IMR-90 (cell line): Measurements from ENCODE around the gene CCDC182. TPM values are rescaled to one million over a fixed set of nuclear protein-coding genes. Genes with fewer than 3 reads are reported as not detected.

Experiments used
- ATAC-seq: fragments of 200-7000 bp; cut with Tn5 transposase; 2 replicates; pipeline ENCODE4 v1.9.1; 2020; ENCODE audit warnings: low read depth, mild to moderate bottlenecking, moderate library complexity
- BruUV-seq: library from RNA; stranded (reverse); fragments of 400-500 nt; replicated peaks from 2 replicates; lab custom pipeline; 2021; lab: Mats Ljungman, UMichigan
- CTCF ChIA-PET: fragments of 300-600 bp; formaldehyde crosslinking; extraction: SDS; loops from one replicate; lab custom pipeline; 2021; ENCODE audit warnings: antibody characterized with exemption; lab: Yijun Ruan, JAX
- POLR2A ChIA-PET: fragments of 300-600 bp; sonication (Branson Sonifier 250); formaldehyde crosslinking; loops from one replicate; lab custom pipeline; 2022; ENCODE audit warnings: antibody characterized with exemption; ENCODE audit not compliant: unreplicated experiment; lab: Charles Lee
- DNase-seq: peaks from one replicate; pipeline ENCODE4 v3.0.0; 2013
- H2AFZ ChIP-seq: replicated peaks from 2 replicates; pipeline ENCODE3; 2013; ENCODE audit warnings: low read length, mild to moderate bottlenecking; ENCODE audit not compliant: poor library complexity
- H2AK5ac ChIP-seq: 2 replicates; pipeline ENCODE4 v1.6.1; 2013; ENCODE audit warnings: low read depth, low read length, inconsistent platforms
- H2AK9ac ChIP-seq: replicated peaks from 2 replicates; pipeline ENCODE3; 2013; ENCODE audit warnings: mild to moderate bottlenecking, low read depth, low read length, moderate library complexity; ENCODE audit not compliant: poor library complexity
- H2BK120ac ChIP-seq: 2 replicates; pipeline ENCODE4 v1.6.1; 2013; ENCODE audit warnings: low read depth, low read length, inconsistent platforms
- H2BK15ac ChIP-seq: 3 replicates; pipeline ENCODE4 v1.6.1; 2013; ENCODE audit warnings: low read depth, low read length, inconsistent platforms
- H2BK20ac ChIP-seq: 2 replicates; pipeline ENCODE4 v1.6.1; 2013; ENCODE audit warnings: low read depth, mild to moderate bottlenecking, inconsistent platforms, low read length, moderate library complexity
- H2BK5ac ChIP-seq: 2 replicates; pipeline ENCODE4 v1.6.1; 2013; ENCODE audit warnings: mild to moderate bottlenecking, low read depth, low read length, inconsistent platforms; ENCODE audit not compliant: poor library complexity, severe bottlenecking
- H3K14ac ChIP-seq: replicated peaks from 2 replicates; pipeline ENCODE4 v1.6.1; 2013; ENCODE audit warnings: low read depth, low read length, inconsistent platforms
- H3K18ac ChIP-seq: 2 replicates; pipeline ENCODE4 v1.6.1; 2013; ENCODE audit warnings: low read depth, low read length, control low read depth
- H3K23ac ChIP-seq: 2 replicates; pipeline ENCODE4 v1.6.1; 2013; ENCODE audit warnings: low read depth, low read length, inconsistent platforms
- H3K27ac ChIP-seq: 2 replicates; pipeline ENCODE4 v1.5.1; 2013; ENCODE audit warnings: mild to moderate bottlenecking, control low read depth, low read length; ENCODE audit not compliant: insufficient read depth
- H3K27me3 ChIP-seq: 2 replicates; pipeline ENCODE4 v1.6.1; 2013; ENCODE audit warnings: low read length; ENCODE audit not compliant: control insufficient read depth, insufficient read depth
- H3K36me3 ChIP-seq: 2 replicates; pipeline ENCODE4 v1.6.1; 2013; ENCODE audit warnings: low read length, mixed read lengths; ENCODE audit not compliant: control insufficient read depth, insufficient read depth
- H3K4ac ChIP-seq: 2 replicates; pipeline ENCODE4 v1.6.1; 2013; ENCODE audit warnings: low read depth, low read length, inconsistent platforms
- H3K4me1 ChIP-seq: 2 replicates; pipeline ENCODE4 v1.6.1; 2013; ENCODE audit warnings: low read length, mixed read lengths; ENCODE audit not compliant: control insufficient read depth, insufficient read depth
- H3K4me2 ChIP-seq: 2 replicates; pipeline ENCODE4 v1.6.1; 2013; ENCODE audit warnings: low read depth, mild to moderate bottlenecking, control low read depth, low read length, moderate library complexity
- H3K4me3 ChIP-seq: 2 replicates; pipeline ENCODE4 v1.5.1; 2013; ENCODE audit warnings: low read depth, mild to moderate bottlenecking, control low read depth, low read length, moderate library complexity; ENCODE audit not compliant: insufficient read depth
- H3K56ac ChIP-seq: 2 replicates; pipeline ENCODE4 v1.6.1; 2013; ENCODE audit warnings: low read length, inconsistent platforms; ENCODE audit not compliant: insufficient read depth; ENCODE audit errors: extremely low read depth
- H3K79me1 ChIP-seq, 2 experiments: 2 replicates each; pipeline ENCODE4 v1.6.1; 2013; ENCODE audit warnings: low read length in 2 of 2, inconsistent platforms in 1 of 2, low read depth in 1 of 2
- H3K9ac ChIP-seq: 2 replicates; pipeline ENCODE4 v1.6.1; 2013; ENCODE audit warnings: low read depth, low read length, control low read depth
- H3K9me1 ChIP-seq: 2 replicates; pipeline ENCODE4 v1.6.1; 2013; ENCODE audit warnings: low read length, inconsistent platforms; ENCODE audit not compliant: insufficient read depth
- H3K9me3 ChIP-seq: 2 replicates; pipeline ENCODE4 v1.6.1; 2013; ENCODE audit warnings: low read length; ENCODE audit not compliant: control insufficient read depth, insufficient read depth
- H4K20me1 ChIP-seq: 2 replicates; pipeline ENCODE4 v1.6.1; 2013; ENCODE audit warnings: low read length, inconsistent platforms; ENCODE audit not compliant: insufficient read depth
- H4K5ac ChIP-seq: 2 replicates; pipeline ENCODE4 v1.6.1; 2013; ENCODE audit warnings: mild to moderate bottlenecking, low read depth, low read length, control low read depth
- H4K8ac ChIP-seq, 2 experiments: 2 replicates each; pipeline ENCODE4 v1.6.1; 2013; ENCODE audit warnings: low read depth in 2 of 2, low read length in 2 of 2, control low read depth in 1 of 2, inconsistent platforms in 1 of 2
- H4K91ac ChIP-seq: 2 replicates; pipeline ENCODE4 v1.6.1; 2013; ENCODE audit warnings: low read depth, low read length, inconsistent platforms; ENCODE audit not compliant: insufficient read depth
- BHLHE40 ChIP-seq: fragments of 150-350 bp; IDR thresholded peaks from 2 replicates; pipeline ENCODE4 v1.6.1; 2016; ENCODE audit warnings: mild to moderate bottlenecking, low read depth, low read length
- CEBPB ChIP-seq: IDR thresholded peaks from 2 replicates; pipeline ENCODE4 v1.6.1; 2012; ENCODE audit warnings: low read depth, low read length, improper control_type of control experiment
- CHD1 ChIP-seq: IDR thresholded peaks from 2 replicates; pipeline ENCODE4 v1.6.1; 2012; ENCODE audit warnings: low read depth, low read length, improper control_type of control experiment
- CTCF ChIP-seq: conservative IDR thresholded peaks from 2 replicates; pipeline ENCODE4 v1.5.1; 2012; ENCODE audit warnings: mild to moderate bottlenecking, low read depth, low read length, improper control_type of control experiment
- ELK1 ChIP-seq: fragments of 150-350 bp; IDR thresholded peaks from 2 replicates; pipeline ENCODE4 v1.6.1; 2016; ENCODE audit warnings: low read depth, mild to moderate bottlenecking, low read length, moderate library complexity, borderline replicate concordance
- FOS ChIP-seq: fragments of 150-350 bp; IDR thresholded peaks from 2 replicates; pipeline ENCODE4 v1.6.1; 2016; ENCODE audit warnings: low read depth, low read length
- MAFK ChIP-seq: IDR thresholded peaks from 2 replicates; pipeline ENCODE4 v1.6.1; 2012; ENCODE audit warnings: low read depth, low read length, improper control_type of control experiment
- MAZ ChIP-seq: IDR thresholded peaks from 2 replicates; pipeline ENCODE4 v1.6.1; 2012; ENCODE audit warnings: low read depth, mild to moderate bottlenecking, low read length, improper control_type of control experiment, moderate library complexity, borderline replicate concordance
- MXI1 ChIP-seq: IDR thresholded peaks from 2 replicates; pipeline ENCODE4 v1.6.1; 2012; ENCODE audit warnings: low read depth, mild to moderate bottlenecking, low read length, moderate library complexity, borderline replicate concordance
- NFE2L2 ChIP-seq: fragments of 150-350 bp; IDR thresholded peaks from 2 replicates; pipeline ENCODE4 v1.6.1; 2016; ENCODE audit warnings: low read depth, mild to moderate bottlenecking, low read length
- POLR2A ChIP-seq: IDR thresholded peaks from 2 replicates; pipeline ENCODE4 v1.6.1; 2012; ENCODE audit warnings: mild to moderate bottlenecking, low read depth, low read length
- RAD21 ChIP-seq: IDR thresholded peaks from 2 replicates; pipeline ENCODE4 v1.6.1; 2012; ENCODE audit warnings: low read length, improper control_type of control experiment
- RCOR1 ChIP-seq: IDR thresholded peaks from 2 replicates; pipeline ENCODE4 v1.6.1; 2012; ENCODE audit warnings: mild to moderate bottlenecking, low read length, improper control_type of control experiment; ENCODE audit not compliant: insufficient replicate concordance
- RFX5 ChIP-seq: IDR thresholded peaks from 2 replicates; pipeline ENCODE4 v1.8.0; 2012; ENCODE audit warnings: low read depth, mild to moderate bottlenecking, low read length, moderate library complexity
- SMC3 ChIP-seq: fragments of 150-350 bp; IDR thresholded peaks from 2 replicates; pipeline ENCODE4 v1.6.1; 2016; ENCODE audit warnings: low read depth, mild to moderate bottlenecking, antibody characterized with exemption, low read length, moderate library complexity
- USF2 ChIP-seq: fragments of 150-350 bp; IDR thresholded peaks from 2 replicates; pipeline ENCODE4 v1.6.1; 2017; ENCODE audit warnings: mild to moderate bottlenecking, antibody characterized with exemption, low read length, low read depth
- WGBS, 2 experiments: methylation state at CpG; one replicate each; pipeline versions ENCODE4 v1.1.5 to v1.1.7; 2013; ENCODE audit warnings: missing lambda C conversion rate in 2 of 2; ENCODE audit not compliant: insufficient read length in 1 of 2; ENCODE audit errors: extremely low coverage in 2 of 2; 5-methylcytosine and 5-hydroxymethylcytosine counted together
- dilution Hi-C: fragments of 300-500 bp; cut with HindIII; formaldehyde crosslinking; loops from one replicate; pipeline ENCODE4 v1.14.3; 2018; ENCODE audit warnings: low sequenced_read_pairs; ENCODE audit not compliant: unreplicated experiment
- in situ Hi-C: fragments of 300-500 bp; cut with MboI; formaldehyde crosslinking; loops from 3 replicates; pipeline ENCODE4 v1.14.3; 2019; ENCODE audit warnings: low sequenced_read_pairs, inconsistent platforms, mixed read lengths
- intact Hi-C: fragments of 100-400 bp; cut with micrococcal nuclease; formaldehyde crosslinking; loops from 2 replicates; pipeline ENCODE4 v1.10.0; 2022
- polyA plus RNA-seq, 3 experiments: library from polyadenylated mRNA; depleted of rRNA; stranded (reverse); fragments of >200 nt; gene quantifications; 2 replicates each; pipeline ENCODE4 v1.2.3, GENCODE V29; 2012; ENCODE audit warnings: low replicate concordance in 1 of 3
- total RNA-seq: library from RNA; depleted of rRNA; stranded (reverse); fragments of >200 nt; gene quantifications from 2 replicates; pipeline ENCODE4 v1.2.3, GENCODE V29; 2012

The CCDC182 gene
- total and polyA plus RNA-seq, 2 of the 4 experiments (the other 2 are of a cell fraction): not detected

- no peak for TF ChIP-seq USF2
- TF ChIP-seq RAD21: no peak
- TF ChIP-seq CEBPB: no peak
- no peak for TF ChIP-seq POLR2A
- no peak for TF ChIP-seq CHD1
- TF ChIP-seq MAZ: no peak
- no peak for TF ChIP-seq RCOR1
- TF ChIP-seq MAFK: no peak
- no peak for TF ChIP-seq SMC3
- TF ChIP-seq FOS: no peak
- TF ChIP-seq BHLHE40: no peak
- TF ChIP-seq NFE2L2: no peak
- TF ChIP-seq RFX5: no peak
- no peak for TF ChIP-seq CTCF
- TF ChIP-seq MXI1: no peak
- TF ChIP-seq ELK1: no peak
- Histone ChIP-seq H2BK15ac (no peak overlapping the region), H3K14ac (no peak overlapping the region), H4K8ac (no peak overlapping the region), H2AK5ac (no peak overlapping the region), H3K27me3 (peaks cover 37% of the 10 kb centered on the region), H2BK5ac (no peak overlapping the region), H2AK9ac (no peak overlapping the region), H3K18ac (no peak overlapping the region), H2BK120ac (no peak overlapping the region), H4K20me1 (no peaks in the 10 kb centered on the region), H4K5ac (no peak overlapping the region), H3K79me1 (no peaks in the 10 kb centered on the region), H3K9ac (no peak overlapping the region), H3K36me3 (no peaks in the 10 kb centered on the region), H3K9me3 (no peaks in the 10 kb centered on the region), H3K4me3 (no peak overlapping the region), H3K23ac (no peak overlapping the region), H2BK20ac (no peak overlapping the region), H2AFZ (no peak overlapping the region), H3K9me1 (no peaks in the 10 kb centered on the region), H3K4me2 (no peak overlapping the region), H3K4ac (no peak overlapping the region), H3K4me1 (no peaks in the 10 kb centered on the region), H4K91ac (no peak overlapping the region), H3K56ac (no peak overlapping the region), H3K27ac (no peak overlapping the region)
- intact Hi-C loops (no loop called here), in situ Hi-C loops (no loop called here), dilution Hi-C loops (no loop called here)
- CTCF ChIA-PET: no interaction called here
- BruUV-seq: no TSS peak
- WGBS, 2 experiments: no CpG with 5 or more reads among the region's 1 CpG
- DNase-seq: no peak
- no peak for ATAC-seq
- POLR2A ChIA-PET: no interaction called here
These were observed 41.8 kb downstream of the CCDC182 start for GRCh38 chr17:57703273-57703672.
